Small intestine (tissue), 7 donors: ENCODE data around the gene PITPNM3. TPM values are rescaled to one million over a fixed set of nuclear protein-coding genes. Genes with fewer than 3 reads are reported as not detected.

Source experiments
- DNase-seq, 2 donors: peaks; one replicate each; pipeline versions ENCODE4 v3.0.0 to v3.0.0-alpha.2; 2013
- FAIRE-seq: peaks from 2 replicates; lab custom pipeline; 2012; peaks lifted over from hg19 to GRCh38; lab: Jason Lieb, UNC
- H3K27ac ChIP-seq, 3 donors: one replicate each; pipeline ENCODE4 v1.5.1; 2013; ENCODE audit warnings: low read length in 2 of 3, mild to moderate bottlenecking in 2 of 3, control low read depth in 1 of 3, inconsistent platforms in 1 of 3, low read depth in 1 of 3, moderate library complexity in 1 of 3
- H3K27me3 ChIP-seq, 3 donors: one replicate each; pipeline ENCODE4 v1.6.1; 2013; ENCODE audit warnings: low read length in 3 of 3, inconsistent platforms in 1 of 3; ENCODE audit not compliant: control insufficient read depth in 3 of 3, insufficient read depth in 3 of 3
- H3K36me3 ChIP-seq, 3 donors: one replicate each; pipeline ENCODE4 v1.6.1; 2013; ENCODE audit warnings: low read length in 3 of 3, inconsistent platforms in 1 of 3, low read depth in 1 of 3, mild to moderate bottlenecking in 1 of 3, moderate library complexity in 1 of 3; ENCODE audit not compliant: control insufficient read depth in 3 of 3, insufficient read depth in 2 of 3
- H3K4me1 ChIP-seq, 3 donors: one replicate each; pipeline ENCODE4 v1.6.1; 2013; ENCODE audit warnings: low read length in 2 of 3, inconsistent platforms in 1 of 3, low read depth in 1 of 3, mild to moderate bottlenecking in 1 of 3, moderate library complexity in 1 of 3; ENCODE audit not compliant: control insufficient read depth in 3 of 3, insufficient read depth in 2 of 3
- H3K4me3 ChIP-seq, 3 donors: one replicate each; pipeline ENCODE4 v1.5.1; 2013; ENCODE audit warnings: low read length in 3 of 3, control low read depth in 1 of 3, inconsistent platforms in 1 of 3, low read depth in 1 of 3, mild to moderate bottlenecking in 1 of 3, moderate library complexity in 1 of 3
- H3K9me3 ChIP-seq, 2 donors: one replicate each; pipeline ENCODE4 v1.6.1; 2013; ENCODE audit warnings: low read depth in 1 of 2, low read length in 1 of 2; ENCODE audit not compliant: control insufficient read depth in 2 of 2, insufficient read depth in 1 of 2
- WGBS, 3 donors: extraction: QIAGEN DNeasy Blood & Tissue Kit; methylation state at CpG; one replicate each; pipeline ENCODE4 v1.1.7; 2013; 5-methylcytosine and 5-hydroxymethylcytosine counted together
- polyA plus RNA-seq, 4 donors: library from polyadenylated mRNA; stranded (reverse) in 3 of 4; unstranded in 1 of 4; fragments of 200-250 nt in 3 of 4; fragments of 120-200 nt in 1 of 4; gene quantifications; one replicate each; pipeline versions ENCODE4 v1.2.1 to v1.2.3, GENCODE V29; 2013
- donor health status: healthy with polysubstance abuse.
- donor health status: control.
- donor health status: control.
- donor health status: Bipolar disorder and iron deficiency.
- donor health status: healthy.

PITPNM3 gene
- polyA plus RNA-seq, 4 donors: 0.22 to 1.7 (median 0.70) TPM

- H3K27ac ChIP-seq: no peak overlapping the region
- FAIRE-seq (no peak), DNase-seq (no peak)
- H3K4me1 ChIP-seq: no peaks in the 10 kb centered on the region
- H3K27me3 ChIP-seq: peaks cover 0 to 14% (median 0%) of the 10 kb centered on the region in 3 donors
- H3K36me3 ChIP-seq: no peaks in the 10 kb centered on the region
- no peak overlapping the region for H3K4me3 ChIP-seq
- WGBS, 3 donors: 71 to 78% (median 74%) methylated on average over 5 of the region's 5 CpGs
- H3K9me3 ChIP-seq: no peaks in the 10 kb centered on the region
Measured at GRCh38 chr17:6494239-6494941, 62.0 kb downstream of the PITPNM3 start.

GRCh38 chr17:6492892-6493674 is 63.3 kb downstream of the PITPNM3 start:
- Histone ChIP-seq H3K27ac (no peak overlapping the region), H3K36me3 (no peaks in the 10 kb centered on the region), H3K27me3 (peaks cover 0 to 14% (median 0%) of the 10 kb centered on the region in 3 donors), H3K4me3 (no peak overlapping the region), H3K4me1 (no peaks in the 10 kb centered on the region), H3K9me3 (no peaks in the 10 kb centered on the region)
- DNase-seq (no peak), FAIRE-seq (no peak)
- WGBS, 3 donors: 66 to 73% (median 71%) methylated on average over 4 of the region's 4 CpGs

DNA sequence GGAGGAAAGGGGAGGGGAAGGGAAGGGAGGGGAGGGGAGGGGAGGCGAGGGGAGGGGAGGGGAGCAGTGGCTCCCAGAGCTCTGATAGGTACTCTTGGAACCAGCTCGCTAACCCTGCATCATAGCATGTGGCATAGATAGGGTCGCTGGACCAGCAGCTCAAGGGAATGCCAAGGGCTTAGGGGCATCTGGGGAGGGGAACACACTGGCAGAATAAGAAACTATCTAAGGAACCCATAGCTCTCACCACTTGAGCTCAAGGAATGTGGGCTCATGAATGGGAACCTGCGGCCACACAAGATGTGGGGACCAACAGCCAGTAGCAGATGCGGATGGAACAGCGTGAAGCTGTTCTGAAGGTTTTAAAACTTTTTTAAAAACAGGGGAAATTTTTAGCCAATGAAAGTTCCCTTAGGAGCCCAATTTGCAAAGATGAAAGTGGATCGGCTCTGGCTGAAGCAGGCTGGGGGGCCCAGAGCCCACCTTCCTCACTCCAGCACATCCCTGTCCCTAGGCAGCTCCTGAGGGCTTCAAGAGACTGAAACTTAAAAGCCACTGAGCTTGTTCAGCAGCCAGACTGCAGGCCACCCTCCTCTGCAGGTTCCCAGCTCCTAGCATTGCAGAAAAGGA is 65.2 kb downstream of the PITPNM3 start:
- no peak for DNase-seq

GRCh38 chr17:6489016-6489550 is 67.3 kb downstream of the PITPNM3 start:
- no peak overlapping the region for H3K4me3 ChIP-seq
- H3K27ac ChIP-seq: no peak overlapping the region
- no peak for FAIRE-seq
- H3K9me3 ChIP-seq: no peaks in the 10 kb centered on the region
- DNase-seq: no peak
- H3K36me3 ChIP-seq: no peaks in the 10 kb centered on the region
- 76 to 87% (median 81%) methylated on average over 6 of the region's 6 CpGs for WGBS, 3 donors
- no peaks in the 10 kb centered on the region for H3K4me1 ChIP-seq
- no peaks in the 10 kb centered on the region for H3K27me3 ChIP-seq

More for the DNA sequence above, 65.2 kb downstream of the PITPNM3 start:
- H3K4me3 ChIP-seq: no peak overlapping the region
- peaks cover 0 to under 1% (median 0%) of the 10 kb centered on the region in 3 donors for H3K27me3 ChIP-seq
- 77 to 85% (median 79%) methylated on average over 6 to 7 of the region's 7 CpGs for WGBS, 3 donors
- no peaks in the 10 kb centered on the region for H3K36me3 ChIP-seq
- H3K9me3 ChIP-seq: no peaks in the 10 kb centered on the region
- FAIRE-seq: no peak
- H3K4me1 ChIP-seq: no peaks in the 10 kb centered on the region
- no peak overlapping the region for H3K27ac ChIP-seq

DNA sequence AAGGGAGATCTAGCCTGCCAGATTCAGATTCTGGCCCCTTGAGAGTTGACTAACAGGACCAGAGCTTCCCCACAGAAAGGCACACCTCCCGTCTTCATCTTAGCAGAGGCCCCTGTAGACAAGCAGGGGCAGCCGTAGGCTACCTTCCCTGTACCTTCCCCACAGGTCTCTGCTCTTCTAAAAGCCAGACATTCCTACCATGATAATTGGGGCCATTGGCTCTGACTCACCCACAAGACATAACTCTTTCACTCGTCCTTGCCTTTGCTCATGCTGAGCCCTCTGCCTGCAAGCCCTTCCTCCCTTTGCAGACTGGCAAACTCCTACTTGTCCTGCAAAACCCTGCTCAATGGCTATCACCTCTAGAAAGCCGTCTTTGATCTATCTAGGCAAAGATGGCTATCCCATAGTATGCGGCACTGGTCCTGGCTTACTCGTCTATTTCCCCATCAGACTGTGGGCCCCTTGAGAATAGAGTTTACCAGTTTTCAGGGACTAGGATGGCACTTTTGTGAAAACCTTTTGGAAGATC is 68.3 kb downstream of the PITPNM3 start:
- 76 to 87% (median 78%) methylated on average over 6 of the region's 6 CpGs for WGBS, 3 donors
- Histone ChIP-seq H3K27me3 (no peaks in the 10 kb centered on the region), H3K4me1 (no peaks in the 10 kb centered on the region), H3K36me3 (no peaks in the 10 kb centered on the region), H3K9me3 (no peaks in the 10 kb centered on the region), H3K4me3 (no peak overlapping the region), H3K27ac (no peak overlapping the region)
- DNase-seq: no peak
- FAIRE-seq: no peak

GRCh38 chr17:6487251-6488007 is 68.9 kb downstream of the PITPNM3 start:
- DNase-seq (no peak), FAIRE-seq (no peak)
- no peaks in the 10 kb centered on the region for H3K9me3 ChIP-seq
- no peak overlapping the region for H3K27ac ChIP-seq
- no peaks in the 10 kb centered on the region for H3K27me3 ChIP-seq
- whole genome bisulfite sequencing, 3 donors: 52 to 59% (median 54%) methylated on average over 13 of the region's 13 CpGs
- no peaks in the 10 kb centered on the region for H3K4me1 ChIP-seq
- no peaks in the 10 kb centered on the region for H3K36me3 ChIP-seq
- no peak overlapping the region for H3K4me3 ChIP-seq

- 68 to 75% (median 75%) methylated on average over 5 of the region's 5 CpGs for WGBS, 3 donors
- Histone ChIP-seq H3K4me1 (no peaks in the 10 kb centered on the region), H3K36me3 (peaks cover 0 to 2% (median 0%) of the 10 kb centered on the region in 3 donors), H3K4me3 (no peak overlapping the region), H3K27me3 (no peaks in the 10 kb centered on the region), H3K27ac (no peak overlapping the region), H3K9me3 (no peaks in the 10 kb centered on the region)
- DNase-seq (no peak), FAIRE-seq (no peak)
Measured at GRCh38 chr17:6485646-6486412, 70.5 kb downstream of the PITPNM3 start.
